DMS79 treated with DMSO at 0.1 percent for 48 hours (cell line): ENCODE data around the gene SEC16A.
"Not testable (repeated sequence)": the region's sequence is repeated elsewhere in the genome, so short reads cannot be mapped to it uniquely, and the experiment has no call there.

Experiments
- DNase-seq: peaks from one replicate; lab custom pipeline; 2025; lab: John Stamatoyannopoulos, UW

Gene SEC16A

GRCh38 chr9:136422876-136423275 lies 60.0 kb downstream of the SEC16A start:
- no peak for DNase-seq

- no peak for DNase-seq
Observed at GRCh38 chr9:136421791-136422190, 61.0 kb downstream of the SEC16A start.

- DNase-seq = no peak
Observed at GRCh38 chr9:136419092-136419420, 63.8 kb downstream of the SEC16A start.

- no peak for DNase-seq
Observed at GRCh38 chr9:136418182-136419091, 64.4 kb downstream of the SEC16A start.

GRCh38 chr9:136416914-136417313 lies 65.9 kb downstream of the SEC16A start:
- DNase-seq = no peak

- no peak for DNase-seq
Observed at GRCh38 chr9:136416427-136416826, 66.4 kb downstream of the SEC16A start.

GRCh38 chr9:136412962-136413361 lies 69.9 kb downstream of the SEC16A start:
- DNase-seq = no peak

- DNase-seq = no peak
Observed at GRCh38 chr9:136411378-136411777, 71.5 kb downstream of the SEC16A start.

GRCh38 chr9:136410500-136411287 lies 72.1 kb downstream of the SEC16A start, which contains the start of the genes ENTR1 and PMPCA:
Gene ENTR1, minus strand, starts transcription at chr9:136410614. Its CDS starts 217 bp downstream, at chr9:136410397.
Gene PMPCA, plus strand, starts transcription at chr9:136410658. Its CDS starts 11 bp downstream, at chr9:136410669.
- DNase-seq = peak; percentile 81

- DNase-seq = peak; percentile 9
Observed at GRCh38 chr9:136409557-136410455, 73.0 kb downstream of the SEC16A start.

- no peak for DNase-seq
Observed at GRCh38 chr9:136407911-136408310, 74.9 kb downstream of the SEC16A start.

- DNase-seq = not testable (repeated sequence)
Observed at GRCh38 chr9:136407061-136407460, 75.8 kb downstream of the SEC16A start.

GRCh38 chr9:136405904-136406303 lies 76.9 kb downstream of the SEC16A start:
- not testable (repeated sequence) for DNase-seq

- DNase-seq = no peak
Observed at GRCh38 chr9:136405481-136405880, 77.4 kb downstream of the SEC16A start.

- no peak for DNase-seq
Observed at GRCh38 chr9:136404801-136405136, 78.1 kb downstream of the SEC16A start.

GRCh38 chr9:136403915-136404800 lies 78.7 kb downstream of the SEC16A start:
- no peak for DNase-seq

- DNase-seq = no peak
Observed at GRCh38 chr9:136403538-136403914, 79.3 kb downstream of the SEC16A start.

GRCh38 chr9:136402067-136402466 lies 80.8 kb downstream of the SEC16A start:
- no peak for DNase-seq

GRCh38 chr9:136401173-136401922 lies 81.5 kb downstream of the SEC16A start:
- DNase-seq = no peak
